Thoracic aorta (tissue), 2 donors: ENCODE measurements around the gene GLT1D1. TPM values are rescaled to one million over a fixed set of nuclear protein-coding genes. Genes with fewer than 3 reads are reported as not detected.
A peak's percentile ranks its signal among the peaks of the same experiment; 100 is the strongest.

Experiments
- ATAC-seq: fragments of 150-250 bp; one replicate; pipeline ENCODE4 v1.8.0; 2017; ENCODE audit warnings: low read depth; ENCODE audit not compliant: insufficient number of reproducible peaks, low FRiP score
- DNase-seq: peaks from one replicate; pipeline ENCODE4 v3.0.0-alpha.2; 2020; ENCODE audit warnings: low spot score
- H3K27ac ChIP-seq, 2 donors: fragments of 200-600 bp; sonication (generic); 1 replicate in 1 of 2; 2 replicates in 1 of 2; pipeline ENCODE4 v1.5.1; 2016; ENCODE audit warnings: mild to moderate bottlenecking in 2 of 2, moderate library complexity in 2 of 2
- H3K27me3 ChIP-seq: fragments of 200-600 bp; sonication (generic); replicated peaks from 2 replicates; pipeline ENCODE4 v1.6.0; 2016; ENCODE audit warnings: mild to moderate bottlenecking; ENCODE audit not compliant: insufficient read depth
- H3K36me3 ChIP-seq: fragments of 200-600 bp; sonication (generic); one replicate; pipeline ENCODE4 v1.5.1; 2016
- H3K4me1 ChIP-seq, 2 donors: fragments of 200-600 bp; sonication (generic); 1 replicate in 1 of 2; 2 replicates in 1 of 2; pipeline versions ENCODE4 v1.5.1 to v1.6.0; 2016; ENCODE audit warnings: low read depth in 2 of 2, mild to moderate bottlenecking in 1 of 2; ENCODE audit not compliant: control insufficient read depth in 1 of 2
- H3K4me3 ChIP-seq: fragments of 200-600 bp; sonication (generic); 2 replicates; pipeline ENCODE4 v1.5.1; 2016; ENCODE audit warnings: mild to moderate bottlenecking
- H3K9me3 ChIP-seq: fragments of 200-600 bp; sonication (generic); 2 replicates; pipeline ENCODE4 v1.5.1; 2016
- total RNA-seq, 2 donors: library from RNA; depleted of rRNA; stranded (reverse); fragments of >200 nt; gene quantifications; one replicate each; pipeline versions ENCODE4 v1.1.0 to v1.2.3, GENCODE V29; 2016
- TF ChIP-seq, protein P1 (sequence below): fragments of 200-600 bp; sonication (generic); IDR thresholded peaks from one replicate; pipeline ENCODE4 v1.5.1; 2019; ENCODE audit warnings: antibody characterized with exemption

The GLT1D1 gene
- total RNA-seq, 2 donors from 2014 or later: 0.68 to 0.85 TPM

DNA sequence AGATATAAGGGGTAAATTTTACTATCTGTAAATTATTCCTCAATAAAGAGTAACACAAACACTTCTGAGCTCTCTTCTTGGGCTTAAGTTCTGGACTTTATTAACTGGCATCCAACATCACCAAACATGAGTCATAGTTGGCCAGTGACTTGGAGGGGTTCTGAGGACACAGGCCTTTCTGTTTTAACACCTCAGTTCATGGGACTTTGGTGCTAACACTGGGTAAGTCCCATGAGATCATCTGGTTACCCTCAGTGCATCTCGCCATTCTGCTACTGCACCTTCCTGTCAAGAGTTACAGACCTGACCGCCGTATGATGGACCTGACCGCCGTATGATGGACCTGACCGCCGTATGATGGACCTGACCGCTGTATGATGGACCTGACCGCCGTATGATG is 39.4 kb upstream of the GLT1D1 start:
- TF ChIP-seq, protein P1, sequence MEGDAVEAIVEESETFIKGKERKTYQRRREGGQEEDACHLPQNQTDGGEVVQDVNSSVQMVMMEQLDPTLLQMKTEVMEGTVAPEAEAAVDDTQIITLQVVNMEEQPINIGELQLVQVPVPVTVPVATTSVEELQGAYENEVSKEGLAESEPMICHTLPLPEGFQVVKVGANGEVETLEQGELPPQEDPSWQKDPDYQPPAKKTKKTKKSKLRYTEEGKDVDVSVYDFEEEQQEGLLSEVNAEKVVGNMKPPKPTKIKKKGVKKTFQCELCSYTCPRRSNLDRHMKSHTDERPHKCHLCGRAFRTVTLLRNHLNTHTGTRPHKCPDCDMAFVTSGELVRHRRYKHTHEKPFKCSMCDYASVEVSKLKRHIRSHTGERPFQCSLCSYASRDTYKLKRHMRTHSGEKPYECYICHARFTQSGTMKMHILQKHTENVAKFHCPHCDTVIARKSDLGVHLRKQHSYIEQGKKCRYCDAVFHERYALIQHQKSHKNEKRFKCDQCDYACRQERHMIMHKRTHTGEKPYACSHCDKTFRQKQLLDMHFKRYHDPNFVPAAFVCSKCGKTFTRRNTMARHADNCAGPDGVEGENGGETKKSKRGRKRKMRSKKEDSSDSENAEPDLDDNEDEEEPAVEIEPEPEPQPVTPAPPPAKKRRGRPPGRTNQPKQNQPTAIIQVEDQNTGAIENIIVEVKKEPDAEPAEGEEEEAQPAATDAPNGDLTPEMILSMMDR: no peak
- peaks cover 46 to 100% of the 10 kb centered on the region in 2 donors for H3K4me1 ChIP-seq
- no peaks in the 10 kb centered on the region for H3K9me3 ChIP-seq

DNA sequence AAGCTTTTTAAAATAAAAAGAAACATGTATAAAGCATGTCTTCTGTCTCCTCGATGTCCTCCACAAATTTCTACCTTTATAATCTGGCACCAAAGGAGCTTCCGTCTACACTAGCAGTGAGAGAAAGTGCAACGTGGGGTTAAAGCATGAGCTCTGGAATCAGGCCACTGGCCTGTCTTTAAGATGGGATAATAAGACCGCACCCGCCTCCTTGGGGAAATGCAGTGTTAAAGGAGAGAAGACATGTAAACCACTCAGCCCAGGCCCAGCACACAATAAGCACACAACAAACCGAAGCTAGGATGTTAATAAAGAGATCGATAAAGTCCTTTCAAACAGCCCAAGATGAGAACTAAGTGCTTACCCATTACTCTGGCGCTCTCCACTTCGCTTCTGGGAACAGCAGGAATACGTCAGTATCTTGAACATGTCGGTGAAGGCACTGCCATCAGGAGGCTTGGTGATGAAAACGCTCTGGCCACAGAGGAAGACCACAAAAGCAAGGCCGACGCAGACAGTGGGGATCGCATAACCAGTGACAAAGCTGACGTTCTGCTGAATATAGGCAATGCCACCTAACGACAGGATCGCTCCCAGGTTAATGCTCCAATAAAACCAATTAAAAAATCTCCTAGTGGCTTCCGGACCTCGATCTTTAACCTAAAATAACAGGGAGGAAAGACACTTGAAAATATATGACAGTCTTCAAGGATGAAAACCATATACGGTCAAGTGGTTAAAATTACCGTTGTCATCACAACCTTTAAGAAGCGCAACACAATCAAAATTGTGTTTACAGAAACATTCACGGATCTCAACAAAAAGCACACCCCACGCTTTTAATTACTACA is 38.6 kb upstream of the GLT1D1 start:
- H3K27ac ChIP-seq: peak overlapping the region; percentile 68 to 71
- no peaks in the 10 kb centered on the region for H3K9me3 ChIP-seq
- no peaks in the 10 kb centered on the region for H3K36me3 ChIP-seq
- no peak overlapping the region for H3K4me3 ChIP-seq
- no peak for ATAC-seq
- H3K4me1 ChIP-seq: peaks cover 49 to 100% of the 10 kb centered on the region in 2 donors
- DNase-seq: no peak
- TF ChIP-seq, protein P1: no peak
- H3K27me3 ChIP-seq: no peaks in the 10 kb centered on the region

More for the DNA sequence above, 39.4 kb upstream of the GLT1D1 start:
- ATAC-seq (peak; percentile 67), DNase-seq (no peak)
- peaks cover 2% of the 10 kb centered on the region for H3K36me3 ChIP-seq
- no peaks in the 10 kb centered on the region for H3K27me3 ChIP-seq
- peak overlapping the region; percentile 68 to 71 for H3K27ac ChIP-seq
- no peak overlapping the region for H3K4me3 ChIP-seq

DNA sequence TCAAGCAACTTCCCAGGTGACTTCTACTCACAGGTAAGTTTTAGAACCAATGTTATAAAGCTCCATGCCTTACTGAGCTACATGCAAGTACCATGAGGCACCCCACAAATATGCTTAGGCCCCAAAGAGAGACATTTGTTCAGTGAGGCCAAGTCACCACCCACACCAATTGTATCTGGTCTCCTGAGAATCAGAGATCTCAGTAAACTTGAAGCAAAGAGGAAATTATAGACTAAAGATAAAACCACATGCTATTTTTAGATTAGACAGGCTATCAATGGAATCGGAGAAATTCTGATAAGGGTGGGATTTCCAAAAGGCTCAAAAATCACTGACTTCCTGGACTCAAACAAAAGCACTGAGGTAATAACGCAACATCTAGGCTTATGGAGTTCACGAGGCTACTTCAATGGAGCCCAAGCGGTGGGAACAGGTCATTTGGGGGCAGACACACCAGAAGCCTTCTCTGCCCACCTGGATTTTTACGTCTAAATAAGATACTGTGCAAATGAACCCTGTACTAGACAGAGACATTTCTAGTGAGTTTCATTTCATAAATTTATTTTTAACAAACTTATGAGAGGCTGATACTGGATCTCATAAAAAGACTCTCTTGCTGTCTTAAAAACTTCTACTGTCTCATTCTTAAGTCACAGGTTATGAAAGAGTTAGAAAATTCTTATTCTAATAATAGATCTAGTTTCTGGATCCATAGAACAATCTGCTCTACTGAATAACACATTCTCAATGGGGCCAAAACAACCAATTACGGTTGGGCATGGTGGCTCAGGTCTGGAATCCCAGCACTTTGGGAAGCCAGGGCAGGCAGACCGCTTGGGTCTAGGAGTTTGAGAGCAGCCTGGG is 37.3 kb upstream of the GLT1D1 start:
- DNase-seq (no peak), ATAC-seq (no peak)
- no peaks in the 10 kb centered on the region for H3K36me3 ChIP-seq
- H3K27ac ChIP-seq: peak overlapping the region; percentile 94 to 96
- peaks cover 42 to 100% of the 10 kb centered on the region in 2 donors for H3K4me1 ChIP-seq
- no peaks in the 10 kb centered on the region for H3K9me3 ChIP-seq
- H3K4me3 ChIP-seq: peak overlapping the region; percentile 15
- TF ChIP-seq, protein P1: no peak
- H3K27me3 ChIP-seq: no peaks in the 10 kb centered on the region

DNA sequence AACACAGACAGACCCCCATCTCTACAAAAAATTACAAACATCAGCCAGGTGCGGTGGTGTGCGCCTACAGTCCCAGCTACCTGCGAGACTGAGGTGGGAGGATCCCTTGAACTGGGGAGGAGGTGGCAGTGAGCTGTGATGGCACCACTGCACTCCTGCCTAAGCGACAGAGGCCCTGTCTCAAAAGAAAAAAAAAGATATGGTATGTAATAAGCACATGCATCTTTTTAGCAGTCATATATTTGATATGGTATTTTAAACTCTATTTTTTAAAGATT is 36.7 kb upstream of the GLT1D1 start:
- Histone ChIP-seq H3K4me3 (peak overlapping the region; percentile 15), H3K27ac (peak overlapping the region; percentile 94 to 96), H3K4me1 (peaks cover 43 to 100% of the 10 kb centered on the region in 2 donors), H3K27me3 (no peaks in the 10 kb centered on the region), H3K9me3 (no peaks in the 10 kb centered on the region), H3K36me3 (no peaks in the 10 kb centered on the region)
- DNase-seq: no peak
- no peak for ATAC-seq
- TF ChIP-seq, protein P1: no peak
